GM12873 (cell line): ENCODE data around the gene TMEM156.

Source experiments
- CTCF ChIP-seq: IDR thresholded peaks from 2 replicates; pipeline ENCODE4 v1.5.1; 2012; ENCODE audit warnings: low read depth, mild to moderate bottlenecking, moderate library complexity, low read length, control low read depth; ENCODE audit not compliant: insufficient read depth; ENCODE audit errors: missing control alignments

Gene TMEM156

GRCh38 chr4:38964942-38965775 is 67.0 kb downstream of the TMEM156 start:
- TF ChIP-seq CTCF: no peak

GRCh38 chr4:38958453-38959190 is 73.6 kb downstream of the TMEM156 start:
- TF ChIP-seq CTCF: no peak

GRCh38 chr4:38957893-38958292 is 74.3 kb downstream of the TMEM156 start:
- no peak for TF ChIP-seq CTCF

GRCh38 chr4:38957261-38957815 is 74.9 kb downstream of the TMEM156 start:
- no peak for TF ChIP-seq CTCF

- no peak for TF ChIP-seq CTCF
Observed at GRCh38 chr4:38955957-38956356, 76.3 kb downstream of the TMEM156 start.

- TF ChIP-seq CTCF: no peak
Observed at GRCh38 chr4:38954727-38955126, 77.5 kb downstream of the TMEM156 start.

- no peak for TF ChIP-seq CTCF
Observed at GRCh38 chr4:38952017-38952416, 80.2 kb downstream of the TMEM156 start.
